ENCODE results near the gene IFNGR1. TPM values are rescaled to one million over a fixed set of nuclear protein-coding genes. Genes with fewer than 3 reads are reported as not detected.
"Not testable (repeated sequence)": the region's sequence is repeated elsewhere in the genome, so short reads cannot be mapped to it uniquely, and the experiment has no call there.

IFNGR1 gene
- total RNA-seq, 1 donor from 2014 or later = 70.4 TPM

DNA sequence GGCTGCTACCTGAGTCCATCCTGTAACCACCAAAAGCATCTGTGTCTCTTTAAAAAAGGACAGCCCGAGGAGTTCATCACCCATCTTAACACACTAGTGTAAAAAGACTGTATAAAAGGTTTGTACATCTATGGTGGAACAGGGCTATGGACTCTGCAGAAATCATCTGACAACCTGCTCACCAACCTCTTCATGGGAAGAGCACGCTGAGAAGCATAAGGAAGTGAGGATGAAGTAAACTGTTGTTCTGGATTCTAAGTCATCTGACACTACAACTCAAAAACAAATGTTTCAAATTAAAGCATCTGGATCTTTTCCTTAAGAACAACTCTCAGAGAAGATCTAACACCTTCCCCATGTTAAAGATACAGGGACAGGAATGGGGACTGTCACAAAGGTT, 5.4 kb downstream of the IFNGR1 start:
- DNase-seq (ENCODE audit: low read depth in 2 of 2) = no peak

GRCh38 chr6:137213331-137213740, 5.8 kb downstream of the IFNGR1 start:
- peak; percentile 44 to 58 for DNase-seq (ENCODE audit: low read depth in 2 of 2)

DNA sequence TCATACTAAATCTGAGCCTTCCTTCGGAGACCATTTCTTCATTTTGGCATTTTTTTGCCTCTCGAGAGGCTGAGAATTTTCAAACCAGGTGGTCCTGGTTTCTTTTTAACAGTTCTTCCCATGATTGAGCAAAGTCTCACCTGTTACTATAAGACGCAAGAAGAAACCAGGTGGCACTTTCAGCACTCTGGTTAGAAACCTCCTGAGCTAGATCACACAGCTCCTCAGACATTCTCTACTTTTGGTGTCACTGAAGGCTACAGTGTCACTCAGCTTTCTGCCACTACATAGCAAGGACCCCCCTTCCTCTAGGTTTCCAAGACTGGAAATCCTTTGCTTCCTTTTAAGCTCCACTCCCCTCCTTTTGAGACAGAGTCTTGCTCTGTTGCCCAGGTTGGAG, 7.3 kb downstream of the IFNGR1 start:
- DNase-seq (ENCODE audit: low read depth in 2 of 2) = no peak

- DNase-seq (ENCODE audit: low read depth in 2 of 2) = no peak
Observed at GRCh38 chr6:137210903-137211302, 8.3 kb downstream of the IFNGR1 start.

DNA sequence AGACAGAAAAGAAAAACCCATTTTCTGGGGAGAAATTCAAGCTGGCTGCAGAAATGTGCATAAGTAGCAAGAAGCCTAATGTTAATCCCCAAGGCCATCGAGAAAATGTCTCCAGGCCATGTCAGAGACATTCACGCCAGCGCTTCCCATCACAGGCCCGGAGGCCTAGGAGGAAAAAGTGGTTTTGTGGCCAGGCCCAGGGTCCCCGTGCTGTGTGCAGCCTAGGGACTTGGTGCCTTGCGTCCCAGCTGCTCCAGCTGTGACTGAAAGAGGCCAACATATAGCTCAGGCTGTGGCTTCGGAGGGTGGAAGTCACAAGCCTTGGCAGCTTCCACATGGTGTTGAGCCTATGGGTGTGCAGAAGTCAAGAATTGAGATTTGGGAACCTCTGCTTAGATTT, 10.9 kb downstream of the IFNGR1 start:
- DNase-seq (ENCODE audit: low read depth in 2 of 2) = no peak

GRCh38 chr6:137207457-137207856, 11.7 kb downstream of the IFNGR1 start:
- DNase-seq (ENCODE audit: low read depth in 2 of 2) = not testable (repeated sequence)

DNA sequence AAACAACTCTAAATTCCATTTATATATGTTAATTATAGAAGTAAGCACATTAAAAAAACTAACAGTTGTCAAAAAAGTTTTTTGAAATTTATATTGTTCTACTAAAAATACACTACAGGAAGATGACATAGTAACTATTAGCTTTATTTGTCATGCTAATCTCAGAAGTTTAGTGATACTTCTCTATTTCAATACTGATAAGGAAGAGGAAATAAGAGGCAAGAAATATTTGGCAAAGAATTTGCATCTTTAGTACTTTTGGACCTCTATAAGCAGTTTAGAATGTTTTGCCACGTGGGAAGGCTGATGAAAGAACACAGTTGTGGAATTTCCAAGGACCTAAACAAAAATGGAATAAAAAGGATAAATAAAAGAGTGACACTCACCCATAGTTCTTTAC, 12.6 kb downstream of the IFNGR1 start:
- no peak for DNase-seq (ENCODE audit: low read depth in 2 of 2)

DNA sequence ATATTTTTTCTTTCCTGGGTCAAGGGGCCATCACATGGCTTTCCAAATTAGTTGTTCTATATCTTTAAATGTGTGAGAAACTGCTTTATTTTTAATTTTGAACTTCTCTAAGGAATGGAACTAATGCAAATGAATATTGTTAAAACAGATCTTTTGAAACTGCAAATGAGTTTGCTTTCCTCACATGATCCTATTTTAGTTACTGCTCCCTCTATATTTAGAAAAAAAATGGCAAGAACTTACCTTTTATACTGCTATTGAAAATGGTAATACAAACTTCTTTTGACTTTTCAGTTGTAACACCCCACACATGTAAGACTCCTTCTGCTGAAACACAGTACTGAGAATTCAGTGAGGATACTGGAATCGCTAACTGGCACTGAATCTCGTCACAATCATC, 15.9 kb downstream of the IFNGR1 start:
- DNase-seq (ENCODE audit: low read depth in 2 of 2) = no peak

- DNase-seq (ENCODE audit: low read depth in 2 of 2) = no peak
Observed at GRCh38 chr6:137202078-137202477, 17.1 kb downstream of the IFNGR1 start.

DNA sequence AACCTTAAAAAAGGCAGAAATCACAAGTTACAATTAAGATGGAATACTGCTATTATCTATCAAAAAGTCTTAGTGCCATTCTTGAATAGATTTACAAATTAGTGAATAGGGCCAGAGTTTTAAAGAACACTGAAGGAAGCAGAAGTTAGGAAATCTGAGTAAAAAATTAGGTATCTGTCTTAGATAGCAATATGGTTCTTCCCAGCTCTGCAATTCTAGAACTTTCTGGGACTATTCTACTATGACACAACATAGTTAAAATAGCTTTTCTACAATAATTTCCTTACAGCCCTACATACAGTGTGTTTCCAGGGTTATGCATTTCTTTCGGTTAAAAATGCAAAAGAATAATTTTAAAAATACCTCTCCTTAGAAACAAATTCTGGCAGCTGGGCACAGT, 18.2 kb downstream of the IFNGR1 start:
- DNase-seq (ENCODE audit: low read depth in 2 of 2) = no peak

DNA sequence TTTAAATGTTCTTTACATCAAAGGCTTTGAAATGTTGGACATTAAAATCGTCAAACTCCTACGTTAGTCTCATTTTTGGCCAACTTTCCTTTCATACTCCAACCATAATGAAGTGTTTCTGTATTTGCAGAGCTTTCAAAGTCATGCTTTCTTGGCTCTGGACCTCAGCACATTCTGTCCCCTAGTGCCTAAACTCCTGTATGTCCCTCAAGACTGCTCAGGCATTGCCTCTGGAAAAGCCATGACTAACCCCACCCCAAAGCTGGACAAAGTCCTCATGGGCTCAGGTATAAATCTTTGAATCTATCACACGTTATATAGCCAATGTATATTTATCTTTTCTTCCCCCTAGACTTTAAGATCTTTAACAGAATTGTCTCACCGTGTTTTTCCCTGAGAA, 18.9 kb downstream of the IFNGR1 start:
- no peak for DNase-seq (ENCODE audit: low read depth in 2 of 2)

GRCh38 chr6:137197684-137198645, 21.2 kb downstream of the IFNGR1 start:
- DNase-seq (ENCODE audit: low read depth in 2 of 2) = no peak

- no peak for DNase-seq (ENCODE audit: low read depth in 2 of 2)
Observed at GRCh38 chr6:137193256-137194070, 25.7 kb downstream of the IFNGR1 start.

DNA sequence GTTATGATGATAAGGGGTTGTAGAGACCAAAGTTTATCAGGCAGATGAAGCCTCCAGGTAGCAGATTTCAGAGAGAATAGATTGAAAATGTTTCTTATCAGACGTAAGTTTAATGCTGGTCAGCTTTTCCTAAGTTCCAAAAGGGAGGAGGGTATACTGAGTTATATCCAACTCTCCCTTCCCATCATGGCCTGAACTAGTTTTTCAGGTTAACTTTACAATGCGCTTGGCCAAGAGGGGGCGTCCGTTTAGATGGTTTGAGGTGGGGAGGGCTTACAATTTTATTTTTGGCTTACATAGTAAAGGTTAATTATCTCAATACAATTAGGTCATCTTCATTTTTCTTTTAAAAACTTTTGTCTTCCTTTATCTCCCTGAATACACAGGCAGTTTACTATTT, 26.4 kb downstream of the IFNGR1 start:
- no peak for DNase-seq (ENCODE audit: low read depth in 2 of 2)

DNA sequence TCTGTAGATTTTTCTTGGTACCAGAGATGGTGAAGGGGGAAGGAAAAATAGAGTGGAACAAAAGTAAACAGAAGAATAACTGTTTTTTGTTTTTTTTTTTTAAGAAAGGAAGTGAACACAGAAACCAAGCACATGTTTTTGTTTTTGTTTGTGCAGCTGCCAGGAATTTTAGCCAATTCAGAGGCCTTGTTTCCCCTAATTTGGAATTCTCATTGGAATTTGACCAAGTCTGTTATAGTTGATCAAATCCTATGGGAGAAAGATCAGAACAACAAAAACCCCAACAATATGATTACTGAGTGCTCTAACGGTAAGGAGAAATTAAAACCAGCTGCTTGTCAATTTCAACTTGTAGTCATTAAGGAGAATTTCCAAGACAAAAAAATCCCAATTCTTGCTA, 27.5 kb downstream of the IFNGR1 start:
- no peak for DNase-seq (ENCODE audit: low read depth in 2 of 2)

DNA sequence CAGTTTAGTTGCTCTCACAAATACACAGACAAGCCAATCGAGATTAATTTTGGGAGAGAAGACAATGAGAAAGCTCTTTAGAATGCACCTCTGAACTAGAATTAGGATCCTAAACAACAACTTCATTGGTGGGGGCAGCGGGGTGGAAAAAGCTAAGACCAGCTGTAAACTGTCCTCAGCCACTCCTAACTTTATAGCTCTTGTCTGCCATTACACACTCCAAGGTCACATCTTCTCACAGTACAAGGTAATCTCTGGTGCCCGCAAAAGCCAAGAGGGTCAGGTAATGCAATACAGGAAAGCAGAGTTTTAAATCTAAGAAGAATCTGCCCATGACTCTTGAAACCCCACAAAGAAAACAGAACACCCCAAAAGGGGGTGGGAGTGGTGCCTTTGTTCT, 27.9 kb downstream of the IFNGR1 start:
- DNase-seq (ENCODE audit: low read depth in 2 of 2) = no peak

DNA sequence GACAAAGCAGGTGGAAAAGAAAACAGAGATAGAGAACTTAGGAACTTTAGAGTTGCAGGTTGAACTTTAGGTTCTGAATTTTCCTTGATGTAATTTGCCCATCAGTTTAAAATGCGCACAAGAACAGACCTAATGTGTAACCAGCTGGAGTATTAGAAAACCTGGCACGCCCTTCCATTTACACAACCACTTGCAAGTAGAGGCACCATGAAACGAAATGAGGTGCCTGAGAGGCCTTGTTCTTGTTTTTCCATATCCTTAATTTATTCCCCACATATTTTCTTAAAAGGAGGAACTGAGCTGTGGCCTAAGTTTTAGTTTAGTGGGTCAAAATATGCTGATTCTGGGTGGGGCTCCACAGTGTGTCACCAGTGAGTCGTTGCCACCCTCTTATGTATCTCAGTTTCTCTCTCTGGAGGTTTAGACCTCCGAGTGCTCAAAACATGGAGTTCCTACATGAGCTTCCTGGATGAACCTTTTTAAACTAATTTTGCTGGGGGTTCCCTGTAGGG, 28.5 kb downstream of the IFNGR1 start:
- no peak for DNase-seq (ENCODE audit: low read depth in 2 of 2)

GRCh38 chr6:137188855-137189254, 30.3 kb downstream of the IFNGR1 start:
- peak in 1 of 2 donors; percentile 10 for DNase-seq (ENCODE audit: low read depth in 2 of 2)

- no peak for DNase-seq (ENCODE audit: low read depth in 2 of 2)
Observed at GRCh38 chr6:137185290-137185689, 33.9 kb downstream of the IFNGR1 start.

DNA sequence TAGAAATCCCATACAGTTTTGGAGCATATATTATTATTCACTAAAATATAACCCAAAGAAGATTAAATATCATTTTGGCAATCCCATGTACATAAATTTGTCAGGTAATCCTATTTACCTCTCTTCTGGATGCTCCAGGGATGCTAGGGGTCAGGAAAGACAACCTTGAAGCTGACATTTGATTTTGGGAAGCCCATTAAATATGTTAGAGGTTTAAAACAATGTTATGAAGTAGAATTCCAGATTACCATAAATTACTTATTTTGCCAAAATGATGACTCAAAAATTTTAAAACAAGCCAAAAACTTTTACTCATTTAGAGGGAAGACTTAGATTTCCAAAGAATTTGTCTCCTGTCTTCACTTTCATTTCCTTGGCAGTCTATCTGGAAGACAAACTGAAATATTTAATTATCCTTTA, 36.5 kb downstream of the IFNGR1 start:
- no peak for DNase-seq (ENCODE audit: low read depth in 2 of 2)

DNA sequence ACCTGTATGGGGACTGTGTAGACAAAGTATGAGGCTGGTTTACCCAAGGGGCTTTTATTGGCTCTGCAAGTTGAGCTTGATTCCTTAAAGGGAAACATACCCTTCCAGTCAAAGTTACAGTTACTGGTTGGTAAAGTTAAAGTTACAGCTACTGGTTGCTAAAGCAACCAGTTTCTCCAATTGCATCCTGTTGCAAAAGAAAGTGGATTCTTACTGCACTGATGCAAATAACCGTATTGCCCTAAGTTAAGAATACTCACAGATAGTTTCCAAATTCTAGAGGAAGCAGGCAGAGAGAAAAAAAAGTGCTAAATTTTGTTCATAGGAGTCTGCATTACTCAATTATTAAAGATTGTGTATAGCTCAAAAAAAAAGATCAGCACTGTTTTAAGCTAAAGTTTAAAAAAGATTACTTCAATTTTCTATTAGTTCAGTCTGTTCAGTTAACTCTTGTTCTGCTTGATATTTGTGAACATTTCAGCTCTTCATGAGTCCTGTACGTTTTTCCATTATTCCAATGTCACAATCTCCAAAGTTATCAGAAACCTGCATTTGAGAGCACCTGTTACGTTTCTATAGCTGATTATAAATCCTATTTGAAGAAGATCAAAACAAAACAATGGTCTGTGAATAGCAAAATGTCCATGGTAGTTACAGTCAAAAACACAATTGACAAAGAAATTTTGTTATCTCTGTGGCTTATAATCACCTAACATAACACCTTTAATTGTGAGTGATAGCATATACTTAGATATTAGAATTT, 37.1 kb downstream of the IFNGR1 start:
- no peak for DNase-seq (ENCODE audit: low read depth in 2 of 2)

- DNase-seq (ENCODE audit: low read depth in 2 of 2) = no peak
Observed at GRCh38 chr6:137177611-137178010, 41.6 kb downstream of the IFNGR1 start.

Data from lung microvascular endothelial cell (primary cell).